Panc1 (cell line): ENCODE data around the gene HTRA2.

Experiments
- POLR2AphosphoS5 ChIP-seq: IDR thresholded peaks from 2 replicates; pipeline ENCODE4 v1.6.1; 2012; ENCODE audit warnings: mild to moderate bottlenecking, low read depth, low read length, moderate library complexity
- TF ChIP-seq, protein P1 (sequence below): fragments of 450-650 bp; IDR thresholded peaks from 2 replicates; pipeline ENCODE4 v1.5.1; 2017; ENCODE audit warnings: mild to moderate bottlenecking
- TF ChIP-seq, protein P2 (sequence below), 2 experiments: IDR thresholded peaks; 2 replicates each; pipeline ENCODE4 v1.6.1; 2011 to 2012; ENCODE audit warnings: low read depth in 2 of 2, control low read depth in 1 of 2, low read length in 1 of 2, mild to moderate bottlenecking in 1 of 2, moderate library complexity in 1 of 2; ENCODE audit not compliant: insufficient read depth in 1 of 2

DNA sequence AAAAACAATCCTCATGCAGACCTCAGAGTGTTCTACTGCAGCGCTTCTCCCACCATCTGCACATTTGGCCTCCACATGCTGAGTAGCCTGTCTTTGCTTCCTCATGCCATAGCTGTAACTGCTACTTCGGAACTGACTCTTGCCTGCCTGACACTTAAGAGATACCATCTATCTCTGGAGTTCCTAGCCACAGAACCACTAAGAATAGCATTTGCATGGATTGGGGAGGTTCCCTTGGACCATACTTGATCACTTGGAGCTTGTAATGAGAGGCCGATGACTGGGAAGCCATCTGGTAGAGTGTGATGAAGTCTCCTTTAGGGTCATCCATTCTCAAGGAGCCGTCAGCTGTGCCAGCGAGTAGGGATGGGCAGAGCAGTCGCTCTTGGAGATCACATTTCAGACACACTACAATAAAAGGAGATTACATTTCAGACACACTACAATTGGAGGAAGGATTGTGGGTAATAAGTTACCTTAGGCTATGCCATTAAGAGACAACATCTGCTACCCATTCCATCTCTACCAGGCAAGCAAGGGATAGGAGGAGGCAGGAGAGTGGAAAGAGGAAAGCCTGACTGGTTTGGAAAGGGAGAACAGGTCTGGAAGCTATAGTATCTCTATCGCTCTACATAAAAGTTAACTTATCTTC is 46.6 kb downstream of the HTRA2 start:
- TF ChIP-seq, protein P1, sequence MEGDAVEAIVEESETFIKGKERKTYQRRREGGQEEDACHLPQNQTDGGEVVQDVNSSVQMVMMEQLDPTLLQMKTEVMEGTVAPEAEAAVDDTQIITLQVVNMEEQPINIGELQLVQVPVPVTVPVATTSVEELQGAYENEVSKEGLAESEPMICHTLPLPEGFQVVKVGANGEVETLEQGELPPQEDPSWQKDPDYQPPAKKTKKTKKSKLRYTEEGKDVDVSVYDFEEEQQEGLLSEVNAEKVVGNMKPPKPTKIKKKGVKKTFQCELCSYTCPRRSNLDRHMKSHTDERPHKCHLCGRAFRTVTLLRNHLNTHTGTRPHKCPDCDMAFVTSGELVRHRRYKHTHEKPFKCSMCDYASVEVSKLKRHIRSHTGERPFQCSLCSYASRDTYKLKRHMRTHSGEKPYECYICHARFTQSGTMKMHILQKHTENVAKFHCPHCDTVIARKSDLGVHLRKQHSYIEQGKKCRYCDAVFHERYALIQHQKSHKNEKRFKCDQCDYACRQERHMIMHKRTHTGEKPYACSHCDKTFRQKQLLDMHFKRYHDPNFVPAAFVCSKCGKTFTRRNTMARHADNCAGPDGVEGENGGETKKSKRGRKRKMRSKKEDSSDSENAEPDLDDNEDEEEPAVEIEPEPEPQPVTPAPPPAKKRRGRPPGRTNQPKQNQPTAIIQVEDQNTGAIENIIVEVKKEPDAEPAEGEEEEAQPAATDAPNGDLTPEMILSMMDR: no peak
- no peak for TF ChIP-seq POLR2AphosphoS5
- TF ChIP-seq, protein P2, sequence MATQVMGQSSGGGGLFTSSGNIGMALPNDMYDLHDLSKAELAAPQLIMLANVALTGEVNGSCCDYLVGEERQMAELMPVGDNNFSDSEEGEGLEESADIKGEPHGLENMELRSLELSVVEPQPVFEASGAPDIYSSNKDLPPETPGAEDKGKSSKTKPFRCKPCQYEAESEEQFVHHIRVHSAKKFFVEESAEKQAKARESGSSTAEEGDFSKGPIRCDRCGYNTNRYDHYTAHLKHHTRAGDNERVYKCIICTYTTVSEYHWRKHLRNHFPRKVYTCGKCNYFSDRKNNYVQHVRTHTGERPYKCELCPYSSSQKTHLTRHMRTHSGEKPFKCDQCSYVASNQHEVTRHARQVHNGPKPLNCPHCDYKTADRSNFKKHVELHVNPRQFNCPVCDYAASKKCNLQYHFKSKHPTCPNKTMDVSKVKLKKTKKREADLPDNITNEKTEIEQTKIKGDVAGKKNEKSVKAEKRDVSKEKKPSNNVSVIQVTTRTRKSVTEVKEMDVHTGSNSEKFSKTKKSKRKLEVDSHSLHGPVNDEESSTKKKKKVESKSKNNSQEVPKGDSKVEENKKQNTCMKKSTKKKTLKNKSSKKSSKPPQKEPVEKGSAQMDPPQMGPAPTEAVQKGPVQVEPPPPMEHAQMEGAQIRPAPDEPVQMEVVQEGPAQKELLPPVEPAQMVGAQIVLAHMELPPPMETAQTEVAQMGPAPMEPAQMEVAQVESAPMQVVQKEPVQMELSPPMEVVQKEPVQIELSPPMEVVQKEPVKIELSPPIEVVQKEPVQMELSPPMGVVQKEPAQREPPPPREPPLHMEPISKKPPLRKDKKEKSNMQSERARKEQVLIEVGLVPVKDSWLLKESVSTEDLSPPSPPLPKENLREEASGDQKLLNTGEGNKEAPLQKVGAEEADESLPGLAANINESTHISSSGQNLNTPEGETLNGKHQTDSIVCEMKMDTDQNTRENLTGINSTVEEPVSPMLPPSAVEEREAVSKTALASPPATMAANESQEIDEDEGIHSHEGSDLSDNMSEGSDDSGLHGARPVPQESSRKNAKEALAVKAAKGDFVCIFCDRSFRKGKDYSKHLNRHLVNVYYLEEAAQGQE (IDR thresholded peaks at IDR 0.05; ENCODE audit: insufficient read depth in 1 of 2, low read depth in 2 of 2, low read length in 1 of 2): no peak
